PC-3 (cell line): ENCODE measurements around the gene YEATS4. TPM values are rescaled to one million over a fixed set of nuclear protein-coding genes. Genes with fewer than 3 reads are reported as not detected.

Experiments
- ATAC-seq: fragments of 200-7000 bp; cut with Tn5 transposase; 2 replicates; pipeline ENCODE4 v1.9.1; 2020; ENCODE audit warnings: mild to moderate bottlenecking, moderate library complexity
- BruUV-seq: library from RNA; stranded (reverse); fragments of 400-500 nt; replicated peaks from 2 replicates; lab custom pipeline; 2021; lab: Mats Ljungman, UMichigan
- CTCF ChIA-PET: fragments of 300-600 bp; sonication (Branson Sonifier 250); formaldehyde crosslinking; loops from one replicate; lab custom pipeline; 2022; ENCODE audit warnings: antibody characterized with exemption; lab: Charles Lee
- POLR2A ChIA-PET: fragments of 300-600 bp; sonication (Branson Sonifier 250); formaldehyde crosslinking; loops from one replicate; lab custom pipeline; 2022; ENCODE audit warnings: antibody characterized with exemption; ENCODE audit not compliant: unreplicated experiment; lab: Charles Lee
- DNase-seq: peaks from one replicate; pipeline ENCODE4 v3.0.0-alpha.2; 2015
- H2AFZ ChIP-seq: fragments of 300-600 bp; sonication (generic); 2 replicates; pipeline ENCODE4 v1.6.0; 2016; ENCODE audit warnings: antibody characterized with exemption, low read length
- H3F3A ChIP-seq: fragments of 300-600 bp; sonication (generic); one replicate; pipeline ENCODE4 v1.6.0; 2017; ENCODE audit warnings: antibody characterized with exemption, low read length, control low read depth, mild to moderate bottlenecking; ENCODE audit not compliant: unreplicated experiment
- H3K27ac ChIP-seq: fragments of 300-600 bp; sonication (generic); 2 replicates; pipeline ENCODE4 v1.5.1; 2016; ENCODE audit warnings: mild to moderate bottlenecking, low read length
- H3K27me3 ChIP-seq: fragments of 300-600 bp; sonication (generic); 2 replicates; pipeline ENCODE4 v1.6.1; 2016; ENCODE audit warnings: low read length, mixed read lengths
- H3K36me3 ChIP-seq: fragments of 300-600 bp; sonication (generic); 2 replicates; pipeline ENCODE4 v1.6.1; 2016; ENCODE audit warnings: low read depth, mixed run types, low read length, mixed read lengths
- H3K4me1 ChIP-seq: fragments of 300-600 bp; sonication (generic); 2 replicates; pipeline ENCODE4 v1.5.1; 2016; ENCODE audit warnings: low read length; ENCODE audit not compliant: insufficient read depth
- H3K4me2 ChIP-seq: fragments of 300-600 bp; sonication (generic); 2 replicates; pipeline ENCODE4 v1.6.0; 2016; ENCODE audit warnings: low read length
- H3K4me3 ChIP-seq: fragments of 300-600 bp; sonication (generic); 2 replicates; pipeline ENCODE4 v1.5.1; 2016; ENCODE audit warnings: mild to moderate bottlenecking, low read length, mixed read lengths
- H3K79me2 ChIP-seq: fragments of 300-600 bp; sonication (generic); 2 replicates; pipeline ENCODE4 v1.6.1; 2017; ENCODE audit warnings: low read length, mixed read lengths
- H3K9ac ChIP-seq: fragments of 300-600 bp; sonication (generic); 2 replicates; pipeline ENCODE4 v1.6.0; 2016; ENCODE audit warnings: mild to moderate bottlenecking, low read length
- H3K9me2 ChIP-seq: fragments of 300-600 bp; sonication (generic); replicated peaks from 2 replicates; pipeline ENCODE4 v1.6.1; 2016; ENCODE audit warnings: mixed run types, low read length, mixed read lengths
- H3K9me3 ChIP-seq: fragments of 300-600 bp; sonication (generic); 2 replicates; pipeline ENCODE4 v1.6.1; 2016; ENCODE audit warnings: low read length, mixed read lengths
- H4K20me1 ChIP-seq: fragments of 300-600 bp; sonication (generic); 2 replicates; pipeline ENCODE4 v1.6.1; 2016; ENCODE audit warnings: low read length, mixed read lengths
- CTCF ChIP-seq: fragments of 300-600 bp; sonication (generic); conservative IDR thresholded peaks from 2 replicates; pipeline ENCODE4 v1.5.1; 2017; ENCODE audit warnings: antibody characterized with exemption, low read depth, mild to moderate bottlenecking, low read length
- EZH2 ChIP-seq: fragments of 300-600 bp; sonication (generic); IDR thresholded peaks from one replicate; pipeline ENCODE4 v1.6.1; 2017; ENCODE audit warnings: antibody characterized with exemption, mild to moderate bottlenecking, low read length; ENCODE audit not compliant: unreplicated experiment
- EZH2phosphoT487 ChIP-seq: fragments of 300-600 bp; sonication (generic); IDR thresholded peaks from 2 replicates; pipeline ENCODE4 v1.6.1; 2018; ENCODE audit warnings: mild to moderate bottlenecking, antibody characterized with exemption, low read length, borderline replicate concordance
- intact Hi-C: fragments of 100-400 bp; cut with micrococcal nuclease; formaldehyde crosslinking; loops from 2 replicates; pipeline ENCODE4 v1.9.0; 2023
- total RNA-seq: library from RNA; depleted of rRNA; stranded (reverse); fragments of >200 nt; gene quantifications from 2 replicates; pipeline ENCODE4 v1.2.3, GENCODE V29; 2014

Gene YEATS4
- total RNA-seq, 1 experiment from 2014 or later, result 41.3 TPM

DNA sequence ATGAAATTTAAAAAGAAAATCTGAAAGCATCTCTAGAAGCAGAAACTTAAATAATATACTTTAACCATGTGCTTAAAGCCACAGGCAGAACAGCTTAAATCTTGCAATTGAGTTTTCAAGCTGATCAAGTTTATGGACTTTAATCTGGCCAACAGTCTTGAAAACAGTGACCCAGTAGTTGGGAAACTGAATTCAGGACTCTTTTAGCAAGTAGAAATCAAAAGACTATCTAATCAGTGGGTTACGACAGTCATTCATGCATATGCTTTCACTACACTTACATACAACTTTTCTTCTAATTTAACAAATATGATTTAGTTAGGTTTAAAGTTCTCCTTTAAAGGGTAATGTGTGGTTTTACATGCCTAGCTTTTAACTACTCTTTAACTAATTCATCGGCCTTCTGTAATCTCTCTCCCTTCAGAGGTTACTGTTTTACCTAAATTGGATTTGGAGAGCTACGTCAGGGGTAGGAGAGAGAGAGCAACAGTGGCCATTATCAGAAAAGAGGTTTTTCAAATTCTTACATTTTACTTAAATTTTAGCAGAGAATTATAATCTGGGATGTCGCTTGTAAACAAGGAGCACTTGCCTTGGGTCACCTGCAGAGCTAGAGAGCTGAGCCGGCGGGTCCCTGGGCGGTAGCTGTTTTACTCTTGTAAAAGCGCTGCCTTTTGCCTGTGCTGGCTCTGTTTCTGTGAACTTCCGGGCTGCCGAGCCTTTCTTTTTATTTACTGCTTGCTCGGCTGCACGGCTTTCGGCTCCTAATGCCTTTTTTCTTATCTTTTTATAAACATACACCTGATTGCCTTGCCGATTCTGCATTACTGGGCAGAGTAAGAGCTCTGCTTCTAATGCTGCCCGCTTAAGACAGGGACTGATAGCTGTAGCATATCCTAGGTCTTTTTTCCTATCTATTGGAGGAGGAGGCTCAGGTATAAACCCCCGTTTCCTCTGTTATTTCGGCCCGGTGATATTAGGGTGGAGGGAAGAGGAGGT is 28.8 kb upstream of the YEATS4 start:
- DNase-seq (peak; percentile 38), ATAC-seq (peak; percentile 82)
- H3K27me3 ChIP-seq, result no peaks in the 10 kb centered on the region
- TF ChIP-seq CTCF (no peak), EZH2 (no peak), EZH2phosphoT487 (no peak)
- no peaks in the 10 kb centered on the region for H3K79me2 ChIP-seq
- H3K27ac ChIP-seq, result no peak overlapping the region
- intact Hi-C loops, result no loop called here
- 0 out of 2 replicates have a peak overlapping the region, but pooled peaks have one; percentile 2 for H3K9ac ChIP-seq
- no peaks in the 10 kb centered on the region for H4K20me1 ChIP-seq
- H3K9me3 ChIP-seq, result no peaks in the 10 kb centered on the region
- no peaks in the 10 kb centered on the region for H3K9me2 ChIP-seq
- H3K36me3 ChIP-seq, result no peaks in the 10 kb centered on the region
- H3F3A ChIP-seq, result no peaks in the 10 kb centered on the region
- BruUV-seq, result no TSS peak
- peak overlapping the region; percentile 93 for H2AFZ ChIP-seq
- POLR2A ChIA-PET, result interaction anchor here (0.9 kb wide), 1 partner anchor 254 kb away, joined by 5 read pairs; the partner anchor contains the start of gene CCT2
- peak overlapping the region; percentile 82 for H3K4me2 ChIP-seq
- peak overlapping the region; percentile 73 for H3K4me3 ChIP-seq
- peaks cover 13% of the 10 kb centered on the region for H3K4me1 ChIP-seq
- CTCF ChIA-PET, result interaction anchor here (0.5 to 0.9 kb wide), 2 partner anchors 40 to 483 kb away, joined by 3 to 4 read pairs; no protein-coding TSS in a partner anchor

DNA sequence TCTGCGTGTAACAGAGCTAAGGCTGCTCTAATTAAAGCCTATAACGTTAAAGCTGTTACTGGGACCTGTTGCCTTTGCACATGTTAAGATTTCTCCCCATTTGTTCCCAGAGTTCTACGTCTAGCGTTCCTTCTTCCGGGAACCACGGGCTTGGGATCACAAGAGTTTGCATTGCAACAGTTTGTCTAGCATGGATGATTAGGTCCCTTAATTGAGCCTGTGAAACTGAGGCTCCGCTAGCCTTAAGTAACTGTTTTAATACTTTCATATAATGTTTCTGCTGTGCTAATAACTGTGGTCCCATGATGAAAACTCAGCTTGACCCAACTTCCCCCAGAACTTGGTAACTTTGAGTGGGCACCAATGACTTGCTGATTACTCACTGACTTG is 28.0 kb upstream of the YEATS4 start:
- Histone ChIP-seq H2AFZ (peak overlapping the region; percentile 93), H3K27me3 (no peaks in the 10 kb centered on the region), H3K4me3 (peak overlapping the region; percentile 73), H3K4me2 (peak overlapping the region; percentile 82), H4K20me1 (no peaks in the 10 kb centered on the region), H3K9me3 (no peaks in the 10 kb centered on the region), H3K27ac (no peak overlapping the region), H3K4me1 (peaks cover 13% of the 10 kb centered on the region), H3F3A (no peaks in the 10 kb centered on the region), H3K36me3 (no peaks in the 10 kb centered on the region), H3K79me2 (no peaks in the 10 kb centered on the region), H3K9me2 (no peaks in the 10 kb centered on the region), H3K9ac (no peak overlapping the region)
- TF ChIP-seq EZH2 (no peak), CTCF (no peak), EZH2phosphoT487 (no peak)
- DNase-seq, result no peak
- ATAC-seq, result peak; percentile 44; the same call in 1 of the 2 replicates
- CTCF ChIA-PET, result no interaction called here
- no TSS peak for BruUV-seq
- POLR2A ChIA-PET, result no interaction called here
- intact Hi-C loops, result no loop called here
